GM13977 (cell line): Measurements from ENCODE around the gene MUC5B.
"Not testable (repeated sequence)": the region's sequence is repeated elsewhere in the genome, so short reads cannot be mapped to it uniquely, and the experiment has no call there.

Experiments
- DNase-seq: peaks from one replicate; pipeline ENCODE4 v3.0.0; 2012; ENCODE audit warnings: low spot score
- in situ Hi-C: fragments of 300-500 bp; cut with MboI; formaldehyde crosslinking; loops from one replicate; pipeline ENCODE4 v1.12.0; 2022; ENCODE audit warnings: low sequenced_read_pairs, low pct_unique_long_range_greater_than_20kb, mixed read lengths, inconsistent platforms; ENCODE audit not compliant: unreplicated experiment
- TF ChIP-seq, protein P1 (sequence below): IDR thresholded peaks from 2 replicates; pipeline ENCODE4 v1.5.1; 2012; ENCODE audit warnings: mild to moderate bottlenecking, control low read depth; ENCODE audit not compliant: insufficient read depth; ENCODE audit errors: extremely low read depth, missing control alignments

The MUC5B gene, protein sequence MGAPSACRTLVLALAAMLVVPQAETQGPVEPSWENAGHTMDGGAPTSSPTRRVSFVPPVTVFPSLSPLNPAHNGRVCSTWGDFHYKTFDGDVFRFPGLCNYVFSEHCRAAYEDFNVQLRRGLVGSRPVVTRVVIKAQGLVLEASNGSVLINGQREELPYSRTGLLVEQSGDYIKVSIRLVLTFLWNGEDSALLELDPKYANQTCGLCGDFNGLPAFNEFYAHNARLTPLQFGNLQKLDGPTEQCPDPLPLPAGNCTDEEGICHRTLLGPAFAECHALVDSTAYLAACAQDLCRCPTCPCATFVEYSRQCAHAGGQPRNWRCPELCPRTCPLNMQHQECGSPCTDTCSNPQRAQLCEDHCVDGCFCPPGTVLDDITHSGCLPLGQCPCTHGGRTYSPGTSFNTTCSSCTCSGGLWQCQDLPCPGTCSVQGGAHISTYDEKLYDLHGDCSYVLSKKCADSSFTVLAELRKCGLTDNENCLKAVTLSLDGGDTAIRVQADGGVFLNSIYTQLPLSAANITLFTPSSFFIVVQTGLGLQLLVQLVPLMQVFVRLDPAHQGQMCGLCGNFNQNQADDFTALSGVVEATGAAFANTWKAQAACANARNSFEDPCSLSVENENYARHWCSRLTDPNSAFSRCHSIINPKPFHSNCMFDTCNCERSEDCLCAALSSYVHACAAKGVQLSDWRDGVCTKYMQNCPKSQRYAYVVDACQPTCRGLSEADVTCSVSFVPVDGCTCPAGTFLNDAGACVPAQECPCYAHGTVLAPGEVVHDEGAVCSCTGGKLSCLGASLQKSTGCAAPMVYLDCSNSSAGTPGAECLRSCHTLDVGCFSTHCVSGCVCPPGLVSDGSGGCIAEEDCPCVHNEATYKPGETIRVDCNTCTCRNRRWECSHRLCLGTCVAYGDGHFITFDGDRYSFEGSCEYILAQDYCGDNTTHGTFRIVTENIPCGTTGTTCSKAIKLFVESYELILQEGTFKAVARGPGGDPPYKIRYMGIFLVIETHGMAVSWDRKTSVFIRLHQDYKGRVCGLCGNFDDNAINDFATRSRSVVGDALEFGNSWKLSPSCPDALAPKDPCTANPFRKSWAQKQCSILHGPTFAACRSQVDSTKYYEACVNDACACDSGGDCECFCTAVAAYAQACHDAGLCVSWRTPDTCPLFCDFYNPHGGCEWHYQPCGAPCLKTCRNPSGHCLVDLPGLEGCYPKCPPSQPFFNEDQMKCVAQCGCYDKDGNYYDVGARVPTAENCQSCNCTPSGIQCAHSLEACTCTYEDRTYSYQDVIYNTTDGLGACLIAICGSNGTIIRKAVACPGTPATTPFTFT (N-terminal part only)

DNA sequence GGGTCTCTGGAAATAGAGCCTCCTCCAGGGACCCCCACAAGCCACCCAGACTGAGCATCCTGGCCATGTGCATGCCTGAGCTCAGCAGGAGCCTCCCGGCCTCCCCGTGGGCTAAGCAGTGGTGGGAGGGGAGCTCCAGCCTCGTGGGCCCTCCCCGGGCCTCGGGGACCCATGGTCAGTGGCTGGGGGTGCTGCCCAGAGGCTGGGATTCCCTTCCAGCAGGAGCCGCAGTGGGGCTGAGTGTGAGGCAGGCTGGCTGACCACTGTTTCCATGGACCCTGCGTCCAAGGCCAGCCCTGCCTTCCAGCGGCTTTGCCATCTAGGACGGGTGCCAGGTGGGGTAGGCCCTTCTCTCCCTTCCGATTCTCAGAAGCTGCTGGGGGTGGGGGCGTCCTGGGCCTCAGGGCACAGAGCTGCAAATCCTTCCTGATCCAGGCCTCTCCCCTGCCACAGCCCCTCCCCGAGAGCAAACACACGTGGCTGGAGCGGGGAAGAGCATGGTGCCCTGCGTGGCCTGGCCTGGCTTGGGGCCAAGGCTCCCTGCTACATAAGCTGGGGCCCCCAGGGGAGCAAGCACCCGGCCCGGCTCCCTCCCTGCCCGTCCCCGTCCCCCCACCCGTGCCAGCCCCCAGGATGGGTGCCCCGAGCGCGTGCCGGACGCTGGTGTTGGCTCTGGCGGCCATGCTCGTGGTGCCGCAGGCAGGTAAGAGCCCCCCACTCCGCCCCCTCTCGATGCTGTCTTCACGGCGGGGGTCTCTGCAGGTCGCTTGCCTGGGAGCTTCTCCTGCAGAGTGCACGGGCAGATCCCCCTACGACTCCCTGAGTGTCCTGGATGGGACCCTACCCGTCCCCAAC is at the start of gene MUC5B:
Gene MUC5B, plus strand, starts transcription at position 576 of the 855 bp plus-strand sequence. Its CDS starts 58 bp downstream, at position 634.
- in situ Hi-C loops, result no loop called here
- TF ChIP-seq, protein P1, sequence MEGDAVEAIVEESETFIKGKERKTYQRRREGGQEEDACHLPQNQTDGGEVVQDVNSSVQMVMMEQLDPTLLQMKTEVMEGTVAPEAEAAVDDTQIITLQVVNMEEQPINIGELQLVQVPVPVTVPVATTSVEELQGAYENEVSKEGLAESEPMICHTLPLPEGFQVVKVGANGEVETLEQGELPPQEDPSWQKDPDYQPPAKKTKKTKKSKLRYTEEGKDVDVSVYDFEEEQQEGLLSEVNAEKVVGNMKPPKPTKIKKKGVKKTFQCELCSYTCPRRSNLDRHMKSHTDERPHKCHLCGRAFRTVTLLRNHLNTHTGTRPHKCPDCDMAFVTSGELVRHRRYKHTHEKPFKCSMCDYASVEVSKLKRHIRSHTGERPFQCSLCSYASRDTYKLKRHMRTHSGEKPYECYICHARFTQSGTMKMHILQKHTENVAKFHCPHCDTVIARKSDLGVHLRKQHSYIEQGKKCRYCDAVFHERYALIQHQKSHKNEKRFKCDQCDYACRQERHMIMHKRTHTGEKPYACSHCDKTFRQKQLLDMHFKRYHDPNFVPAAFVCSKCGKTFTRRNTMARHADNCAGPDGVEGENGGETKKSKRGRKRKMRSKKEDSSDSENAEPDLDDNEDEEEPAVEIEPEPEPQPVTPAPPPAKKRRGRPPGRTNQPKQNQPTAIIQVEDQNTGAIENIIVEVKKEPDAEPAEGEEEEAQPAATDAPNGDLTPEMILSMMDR, result no peak
- DNase-seq, result no peak

DNA sequence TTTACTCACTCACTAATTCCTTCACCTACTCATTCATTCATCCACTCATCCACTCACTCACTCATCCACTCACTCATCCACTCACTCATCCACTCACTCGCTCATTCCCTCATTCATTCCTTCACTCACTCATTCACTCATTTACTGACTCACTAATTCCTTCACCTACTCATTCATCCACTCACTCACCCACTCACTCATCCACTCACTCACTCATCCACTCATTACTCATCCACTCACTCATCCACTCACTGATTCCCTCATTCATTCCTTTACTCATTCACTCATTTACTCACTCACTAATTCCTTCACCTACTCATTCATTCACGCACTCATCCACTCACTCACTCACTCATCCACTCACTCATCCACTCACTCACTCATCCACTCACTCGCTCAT is 49.5 kb upstream of the MUC5B start:
- DNase-seq, in situ Hi-C loops: not testable (repeated sequence)

DNA sequence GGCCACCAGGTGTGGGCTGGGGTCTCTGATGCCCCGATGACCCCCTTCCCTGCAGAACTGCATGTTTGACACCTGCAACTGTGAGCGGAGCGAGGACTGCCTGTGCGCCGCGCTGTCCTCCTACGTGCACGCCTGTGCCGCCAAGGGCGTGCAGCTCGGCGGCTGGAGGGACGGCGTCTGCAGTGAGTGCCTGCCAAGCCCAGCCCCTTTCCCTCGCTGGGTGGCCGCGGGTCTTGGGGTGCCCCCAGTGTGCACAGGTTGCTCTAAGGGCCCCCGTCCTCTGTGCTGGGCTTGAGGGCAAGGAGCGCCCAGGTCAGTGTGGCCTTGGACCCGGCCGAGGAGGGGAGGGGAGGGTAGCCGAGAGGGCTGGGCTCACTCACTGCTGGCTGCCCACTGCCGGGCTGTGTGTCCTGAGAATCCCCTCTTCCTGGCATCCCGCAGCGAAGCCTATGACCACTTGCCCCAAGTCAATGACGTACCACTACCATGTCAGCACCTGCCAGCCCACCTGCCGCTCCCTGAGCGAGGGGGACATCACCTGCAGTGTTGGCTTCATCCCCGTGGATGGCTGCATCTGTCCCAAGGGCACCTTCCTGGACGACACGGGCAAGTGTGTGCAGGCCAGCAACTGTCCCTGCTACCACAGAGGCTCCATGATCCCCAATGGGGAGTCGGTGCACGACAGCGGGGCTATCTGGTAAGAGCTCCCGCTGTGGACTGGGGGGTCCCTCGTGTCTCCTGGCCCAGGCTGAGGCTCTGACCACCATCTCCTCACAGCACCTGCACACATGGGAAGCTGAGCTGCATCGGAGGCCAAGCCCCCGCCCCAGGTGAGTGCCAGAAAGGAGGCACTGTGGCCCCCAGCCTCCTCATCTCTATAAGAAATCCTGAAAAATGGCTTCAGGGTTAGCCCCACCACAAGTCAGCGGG is 48.2 kb upstream of the MUC5B start:
- in situ Hi-C loops, result no loop called here
- DNase-seq, result no peak
- TF ChIP-seq, protein P1, result no peak

DNA sequence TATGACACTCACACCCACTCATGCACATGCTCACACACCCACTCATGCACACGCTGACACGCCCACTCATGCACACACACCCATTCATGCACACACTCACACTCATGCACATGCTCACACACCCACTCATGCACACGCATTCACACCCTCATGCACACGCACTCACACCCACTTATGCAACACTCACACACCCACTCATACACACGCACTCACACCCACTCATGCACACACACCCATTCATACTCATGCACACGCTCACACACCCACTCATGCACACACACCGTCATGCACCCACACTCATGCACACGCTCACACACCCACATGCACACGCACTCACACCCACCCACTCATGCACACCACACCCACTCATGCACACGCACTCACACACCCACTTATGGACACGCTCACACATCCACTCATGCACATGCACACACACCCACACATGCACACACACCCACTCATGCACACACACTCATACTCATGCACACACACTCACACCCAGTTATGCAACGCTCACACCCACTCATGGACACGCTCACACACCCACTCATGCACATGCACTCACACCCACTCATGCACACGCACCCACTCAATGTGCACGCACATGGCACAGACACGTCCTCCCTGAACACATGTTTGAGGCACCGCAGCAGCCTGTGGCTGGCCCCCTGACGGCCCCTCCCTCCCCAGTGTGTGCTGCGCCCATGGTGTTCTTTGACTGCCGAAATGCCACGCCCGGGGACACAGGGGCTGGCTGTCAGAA is 47.2 kb upstream of the MUC5B start:
- in situ Hi-C loops, result no loop called here
- DNase-seq, result no peak
- TF ChIP-seq, protein P1, result no peak

DNA sequence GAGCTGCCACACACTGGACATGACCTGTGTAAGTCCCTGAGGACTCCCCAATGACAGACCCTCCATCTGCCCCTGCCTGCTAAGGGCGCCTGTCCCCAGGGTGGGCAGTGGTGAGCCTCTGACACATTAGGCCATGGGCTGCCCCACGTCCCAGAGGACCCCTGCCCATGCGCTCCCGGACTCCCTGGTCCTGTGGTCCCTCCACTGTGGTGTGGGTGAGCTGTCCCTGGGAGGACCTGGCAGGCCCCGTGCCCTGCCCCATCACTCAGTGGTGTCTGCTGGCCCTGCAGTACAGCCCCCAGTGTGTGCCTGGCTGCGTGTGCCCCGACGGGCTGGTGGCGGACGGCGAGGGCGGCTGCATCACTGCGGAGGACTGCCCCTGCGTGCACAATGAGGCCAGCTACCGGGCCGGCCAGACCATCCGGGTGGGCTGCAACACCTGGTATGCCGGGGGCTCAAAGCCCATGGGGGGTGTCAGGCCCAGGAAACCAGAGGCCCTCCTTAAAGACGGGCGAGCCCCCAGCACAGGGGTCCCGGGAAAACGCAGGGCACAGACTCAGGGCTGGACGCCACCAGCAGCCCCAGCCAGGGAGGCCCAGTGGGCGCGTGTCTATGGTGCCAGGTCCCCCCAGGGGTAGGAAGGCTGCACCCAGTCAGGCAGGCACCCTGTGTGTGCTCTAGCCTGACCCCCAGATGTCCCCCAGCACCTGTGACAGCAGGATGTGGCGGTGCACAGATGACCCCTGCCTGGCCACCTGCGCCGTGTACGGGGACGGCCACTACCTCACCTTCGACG is 46.4 kb upstream of the MUC5B start:
- in situ Hi-C loops, result no loop called here
- TF ChIP-seq, protein P1, result no peak
- no peak for DNase-seq
